ENCODE measurements around the gene ROR1.
"Not testable (repeated sequence)": the region's sequence is repeated elsewhere in the genome, so short reads cannot be mapped to it uniquely, and the experiment has no call there.

ROR1 gene

GRCh38 chr1:64209221-64209620 is 435.4 kb downstream of the ROR1 start:
- H3K4me3 Mint-ChIP-seq = no peak overlapping the region
- DNase-seq (no peak), ATAC-seq (replicated peaks) (no peak)
- H3K27me3 Mint-ChIP-seq = peaks cover 0 to 9% of the 10 kb centered on the region in 2 donors
- H3K27ac Mint-ChIP-seq = no peak overlapping the region
- no peaks in the 10 kb centered on the region for H3K9me3 Mint-ChIP-seq
- no peaks in the 10 kb centered on the region for H3K36me3 Mint-ChIP-seq
- H3K4me1 Mint-ChIP-seq = no peaks in the 10 kb centered on the region

- no peak for ATAC-seq (replicated peaks)
- DNase-seq = no peak
- H3K27me3 Mint-ChIP-seq = peaks cover 4 to 9% of the 10 kb centered on the region in 2 donors
- no peak overlapping the region for H3K27ac Mint-ChIP-seq
- H3K36me3 Mint-ChIP-seq = no peaks in the 10 kb centered on the region
- no peaks in the 10 kb centered on the region for H3K4me1 Mint-ChIP-seq
- no peaks in the 10 kb centered on the region for H3K9me3 Mint-ChIP-seq
- no peak overlapping the region for H3K4me3 Mint-ChIP-seq
These were observed 438.2 kb downstream of the ROR1 start for GRCh38 chr1:64212031-64212430.

- no peak for ATAC-seq (replicated peaks)
- H3K27ac Mint-ChIP-seq = no peak overlapping the region
- no peaks in the 10 kb centered on the region for H3K36me3 Mint-ChIP-seq
- no peaks in the 10 kb centered on the region for H3K4me1 Mint-ChIP-seq
- H3K9me3 Mint-ChIP-seq = no peaks in the 10 kb centered on the region
- no peak overlapping the region for H3K4me3 Mint-ChIP-seq
- DNase-seq = no peak
- peaks cover 8 to 31% of the 10 kb centered on the region in 2 donors for H3K27me3 Mint-ChIP-seq
These were observed 441.8 kb downstream of the ROR1 start for GRCh38 chr1:64215576-64215975.

DNA sequence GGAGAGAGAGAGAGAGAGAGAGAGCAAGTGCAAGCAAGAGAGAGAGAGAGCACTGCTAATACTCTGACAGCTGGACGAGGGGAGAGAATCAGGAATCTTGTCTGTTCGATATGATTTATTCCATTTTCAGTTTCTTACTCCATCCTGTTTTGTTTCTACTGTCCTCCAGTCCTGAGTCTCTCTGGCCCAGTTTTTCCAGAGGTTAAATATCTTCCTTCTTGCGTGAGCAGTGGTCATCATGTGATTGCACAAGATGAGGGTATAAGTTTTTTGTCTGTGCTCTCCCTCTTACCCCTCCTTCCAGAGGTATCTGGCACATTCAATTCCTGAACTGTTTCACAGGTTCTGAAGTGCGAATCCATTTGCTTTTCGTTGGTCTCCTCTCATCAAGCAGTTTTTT is 446.4 kb downstream of the ROR1 start:
- no peaks in the 10 kb centered on the region for H3K36me3 Mint-ChIP-seq
- no peak for ATAC-seq (replicated peaks)
- no peak overlapping the region for H3K27ac Mint-ChIP-seq
- no peak overlapping the region for H3K4me3 Mint-ChIP-seq
- H3K9me3 Mint-ChIP-seq = no peaks in the 10 kb centered on the region
- peaks cover 13 to 31% of the 10 kb centered on the region in 2 donors for H3K27me3 Mint-ChIP-seq
- DNase-seq = no peak
- peaks cover 6 to 11% of the 10 kb centered on the region in 2 donors for H3K4me1 Mint-ChIP-seq

GRCh38 chr1:64223329-64224151 is 449.7 kb downstream of the ROR1 start:
- Mint-ChIP-seq H3K4me3 (no peak overlapping the region), H3K27me3 (peaks cover 17 to 27% of the 10 kb centered on the region in 2 donors), H3K36me3 (no peaks in the 10 kb centered on the region), H3K27ac (no peak overlapping the region), H3K9me3 (no peaks in the 10 kb centered on the region), H3K4me1 (peaks cover 6 to 11% of the 10 kb centered on the region in 2 donors)
- ATAC-seq (replicated peaks) = peak; percentile 58 to 73
- no peak for DNase-seq

- not testable (repeated sequence) for H3K4me3 Mint-ChIP-seq; H3K36me3 Mint-ChIP-seq; DNase-seq; ATAC-seq (replicated peaks); H3K27ac Mint-ChIP-seq; H3K9me3 Mint-ChIP-seq
- H3K4me1 Mint-ChIP-seq = peaks cover 6 to 11% of the 10 kb centered on the region in 2 donors
- peaks cover 17 to 20% of the 10 kb centered on the region in 2 donors for H3K27me3 Mint-ChIP-seq
These were observed 450.4 kb downstream of the ROR1 start for GRCh38 chr1:64224236-64224635.

DNA sequence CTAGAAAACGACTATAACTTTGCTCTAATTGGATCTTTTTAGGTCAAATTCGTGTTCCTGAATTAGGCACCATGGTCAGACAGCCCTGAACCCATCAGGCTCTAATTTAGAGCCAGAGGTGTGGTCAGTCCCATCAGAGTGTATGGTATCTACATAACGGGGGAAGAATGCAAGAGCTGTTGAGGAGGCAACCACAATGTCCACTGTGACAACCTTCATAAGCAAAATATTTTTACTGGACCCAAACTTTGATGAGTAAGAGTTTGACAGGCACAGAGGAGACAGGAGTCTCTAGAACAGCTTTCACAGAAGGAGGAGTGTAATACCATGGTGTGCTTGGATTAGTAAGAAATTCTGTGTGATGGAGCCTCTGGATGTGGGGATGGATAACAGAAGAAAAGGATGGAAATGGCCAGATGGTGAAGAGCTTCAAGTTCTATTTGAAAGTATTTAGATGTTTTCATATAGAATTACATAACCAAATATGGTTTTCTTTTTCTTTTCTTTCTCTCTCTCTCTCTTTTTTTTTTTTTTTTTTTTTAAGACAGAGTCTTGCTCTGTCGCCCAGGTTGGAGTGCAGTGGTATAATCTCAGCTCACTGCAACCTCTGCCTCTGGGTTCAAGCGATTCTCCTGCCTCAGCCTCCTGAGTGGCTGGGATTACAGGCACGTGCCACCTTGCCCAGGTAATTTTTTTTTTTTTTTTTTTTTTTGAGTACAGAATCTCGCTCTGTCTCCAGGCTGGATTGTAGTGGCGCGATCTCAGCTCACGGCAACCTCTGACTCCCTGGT is 454.5 kb downstream of the ROR1 start:
- H3K4me1 Mint-ChIP-seq = peaks cover 5 to 6% of the 10 kb centered on the region in 2 donors
- H3K36me3 Mint-ChIP-seq = no peaks in the 10 kb centered on the region
- DNase-seq (no peak), ATAC-seq (replicated peaks) (no peak)
- H3K27me3 Mint-ChIP-seq = peaks cover 14% of the 10 kb centered on the region in 2 donors
- H3K9me3 Mint-ChIP-seq = no peaks in the 10 kb centered on the region
- H3K4me3 Mint-ChIP-seq = no peak overlapping the region
- no peak overlapping the region for H3K27ac Mint-ChIP-seq

- H3K9me3 Mint-ChIP-seq = no peaks in the 10 kb centered on the region
- H3K4me1 Mint-ChIP-seq = no peaks in the 10 kb centered on the region
- no peak for ATAC-seq (replicated peaks)
- peaks cover 21 to 22% of the 10 kb centered on the region in 2 donors for H3K27me3 Mint-ChIP-seq
- H3K36me3 Mint-ChIP-seq = no peaks in the 10 kb centered on the region
- DNase-seq = no peak
- no peak overlapping the region for H3K27ac Mint-ChIP-seq
- no peak overlapping the region for H3K4me3 Mint-ChIP-seq
These were observed 455.5 kb downstream of the ROR1 start for GRCh38 chr1:64229307-64229706.
